ENCODE results near the gene SLC5A9. TPM values are rescaled to one million over a fixed set of nuclear protein-coding genes. Genes with fewer than 3 reads are reported as not detected.

SLC5A9 gene
- total and polyA plus RNA-seq, 10 of the 15 experiments (the other 5 are each of a cell fraction or from before 2014, with no cell fraction given) = 0.03 TPM; not detected in 9

GRCh38 chr1:48245106-48245505 is 22.6 kb downstream of the SLC5A9 start:
- no peak overlapping the region for H3K4me2 ChIP-seq (ENCODE audit: control insufficient read depth, insufficient read depth)
- H3K9ac ChIP-seq (ENCODE audit: control insufficient read depth, insufficient read depth, low read length) = no peak overlapping the region
- H3K4me1 ChIP-seq (ENCODE audit: control insufficient read depth, insufficient read depth, low read length) = no peaks in the 10 kb centered on the region
- in situ Hi-C loops (cut with MboI) (no loop called here), intact Hi-C loops (cut with micrococcal nuclease; ENCODE audit: unreplicated experiment) (no loop called here)
- CTCF ChIA-PET = no interaction called here
- H3K79me2 ChIP-seq (ENCODE audit: control insufficient read depth, insufficient read depth, low read length) = no peaks in the 10 kb centered on the region
- TF ChIP-seq, protein P1, sequence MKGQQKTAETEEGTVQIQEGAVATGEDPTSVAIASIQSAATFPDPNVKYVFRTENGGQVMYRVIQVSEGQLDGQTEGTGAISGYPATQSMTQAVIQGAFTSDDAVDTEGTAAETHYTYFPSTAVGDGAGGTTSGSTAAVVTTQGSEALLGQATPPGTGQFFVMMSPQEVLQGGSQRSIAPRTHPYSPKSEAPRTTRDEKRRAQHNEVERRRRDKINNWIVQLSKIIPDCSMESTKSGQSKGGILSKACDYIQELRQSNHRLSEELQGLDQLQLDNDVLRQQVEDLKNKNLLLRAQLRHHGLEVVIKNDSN (IDR thresholded peaks at IDR 0.05; ENCODE audit: borderline replicate concordance, extremely low read length, insufficient read depth, low read depth, low read length) = no peak
- TF ChIP-seq CBFB (IDR thresholded peaks at IDR 0.05; ENCODE audit: low read depth) (no peak), CHD4 (IDR thresholded peaks at IDR 0.05) (no peak), NFIC (IDR thresholded peaks at IDR 0.05; ENCODE audit: low read depth, low read length) (no peak), PML (IDR thresholded peaks at IDR 0.05; ENCODE audit: low read length) (no peak), CEBPZ (IDR thresholded peaks at IDR 0.05; ENCODE audit: low read depth, low read length) (no peak)
- TF ChIP-seq, protein P2, sequence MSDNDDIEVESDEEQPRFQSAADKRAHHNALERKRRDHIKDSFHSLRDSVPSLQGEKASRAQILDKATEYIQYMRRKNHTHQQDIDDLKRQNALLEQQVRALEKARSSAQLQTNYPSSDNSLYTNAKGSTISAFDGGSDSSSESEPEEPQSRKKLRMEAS (IDR thresholded peaks at IDR 0.05; ENCODE audit: low read depth, low read length) = no peak
- H3K27me3 ChIP-seq (replicated peaks in 1 of 2; ENCODE audit: control insufficient read depth in 2 of 2, insufficient read depth in 2 of 2, low read length in 1 of 2) = no peaks in the 10 kb centered on the region
- DNase-seq (ENCODE audit: low read depth, low spot score) (no peak), FAIRE-seq (no peak), ATAC-seq (no peak)
- H3K27ac ChIP-seq (ENCODE audit: control insufficient read depth, insufficient read depth) = no peak overlapping the region
- POLR2A ChIA-PET = no interaction called here
- RAD21 ChIA-PET (ENCODE audit: unreplicated experiment) = no interaction called here
- no TSS peak for BruUV-seq (replicated peaks)
- no peaks in the 10 kb centered on the region; the same call in 1 of the 2 replicates for H4K20me1 ChIP-seq (ENCODE audit: control insufficient read depth, insufficient read depth)
- H3K9me3 ChIP-seq (replicated peaks; ENCODE audit: control insufficient read depth, insufficient read depth, low read length) = no peaks in the 10 kb centered on the region
- peak overlapping the region; percentile 7; the same call in 1 of the 2 replicates for H2AFZ ChIP-seq (ENCODE audit: control insufficient read depth, low read depth, low read length)
- H3K4me3 ChIP-seq = no peak overlapping the region
- WGBS (ENCODE audit: insufficient coverage, insufficient replicate concordance, low lambda C conversion rate, missing lambda C conversion rate) = 6% methylated on average over 2 of the region's 2 CpGs
- H3K36me3 ChIP-seq (ENCODE audit: control insufficient read depth in 2 of 2, insufficient read depth in 2 of 2, low read length in 1 of 2) = no peaks in the 10 kb centered on the region
- SMC1A ChIA-PET (ENCODE audit: uncharacterized antibody, unreplicated experiment) = no interaction called here
